Measurements from ENCODE around the gene ITFG1.

DNA sequence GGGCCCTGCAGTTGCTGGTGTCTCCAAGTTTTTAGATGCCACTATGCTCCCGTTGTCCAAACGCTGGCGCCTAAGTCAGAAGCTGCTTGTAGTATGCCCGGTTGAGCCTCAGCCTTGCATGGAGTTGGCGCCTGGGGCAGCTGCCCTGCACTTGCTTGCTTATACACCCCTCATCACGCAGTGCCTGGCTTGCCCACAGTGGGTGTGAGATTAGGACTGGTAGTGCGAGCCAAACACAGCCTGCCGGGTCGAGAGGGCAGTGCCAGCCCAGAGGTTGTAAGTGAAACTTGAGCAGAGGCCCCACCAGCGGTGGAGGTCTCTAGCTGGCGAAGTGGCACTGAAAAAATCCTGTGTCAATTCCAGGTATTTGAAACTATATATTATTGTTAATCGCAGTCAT lies 90.3 kb downstream of the ITFG1 start:
- TF ChIP-seq POLR2A (IDR thresholded peaks at IDR 0.05; ENCODE audit: extremely low read depth, insufficient read length): no peak
- TF ChIP-seq, protein P1, sequence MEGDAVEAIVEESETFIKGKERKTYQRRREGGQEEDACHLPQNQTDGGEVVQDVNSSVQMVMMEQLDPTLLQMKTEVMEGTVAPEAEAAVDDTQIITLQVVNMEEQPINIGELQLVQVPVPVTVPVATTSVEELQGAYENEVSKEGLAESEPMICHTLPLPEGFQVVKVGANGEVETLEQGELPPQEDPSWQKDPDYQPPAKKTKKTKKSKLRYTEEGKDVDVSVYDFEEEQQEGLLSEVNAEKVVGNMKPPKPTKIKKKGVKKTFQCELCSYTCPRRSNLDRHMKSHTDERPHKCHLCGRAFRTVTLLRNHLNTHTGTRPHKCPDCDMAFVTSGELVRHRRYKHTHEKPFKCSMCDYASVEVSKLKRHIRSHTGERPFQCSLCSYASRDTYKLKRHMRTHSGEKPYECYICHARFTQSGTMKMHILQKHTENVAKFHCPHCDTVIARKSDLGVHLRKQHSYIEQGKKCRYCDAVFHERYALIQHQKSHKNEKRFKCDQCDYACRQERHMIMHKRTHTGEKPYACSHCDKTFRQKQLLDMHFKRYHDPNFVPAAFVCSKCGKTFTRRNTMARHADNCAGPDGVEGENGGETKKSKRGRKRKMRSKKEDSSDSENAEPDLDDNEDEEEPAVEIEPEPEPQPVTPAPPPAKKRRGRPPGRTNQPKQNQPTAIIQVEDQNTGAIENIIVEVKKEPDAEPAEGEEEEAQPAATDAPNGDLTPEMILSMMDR (IDR thresholded peaks at IDR 0.05; ENCODE audit: low read depth, low read length): no peak
